ENCODE measurements around the gene NTSR1.

Gene NTSR1

GRCh38 chr20:62791301-62792181 is 82.9 kb downstream of the NTSR1 start:
- DNase-seq: peak; percentile 80 to 89

- DNase-seq: no peak
These were observed 83.7 kb downstream of the NTSR1 start for GRCh38 chr20:62792182-62792939.

- DNase-seq: no peak
These were observed 84.5 kb downstream of the NTSR1 start for GRCh38 chr20:62792940-62793756.

GRCh38 chr20:62793757-62794006 is 85.0 kb downstream of the NTSR1 start:
- no peak for DNase-seq

GRCh38 chr20:62794007-62794724 is 85.5 kb downstream of the NTSR1 start:
- DNase-seq: peak; percentile 95

- DNase-seq: peak in 1 of 2 donors; percentile 38
These were observed 86.6 kb downstream of the NTSR1 start for GRCh38 chr20:62795023-62795761.

- no peak for DNase-seq
These were observed 88.3 kb downstream of the NTSR1 start for GRCh38 chr20:62796699-62797491.

GRCh38 chr20:62797671-62798532 is 89.3 kb downstream of the NTSR1 start:
- no peak for DNase-seq

- no peak for DNase-seq
These were observed 90.4 kb downstream of the NTSR1 start for GRCh38 chr20:62799036-62799435.

- no peak for DNase-seq
These were observed 90.8 kb downstream of the NTSR1 start for GRCh38 chr20:62799459-62799858.

- no peak for DNase-seq
These were observed 91.2 kb downstream of the NTSR1 start for GRCh38 chr20:62799873-62800272.

- DNase-seq: peak in 1 of 2 donors; percentile 34
These were observed 92.0 kb downstream of the NTSR1 start for GRCh38 chr20:62800314-62801259.

- DNase-seq: no peak
These were observed 92.8 kb downstream of the NTSR1 start for GRCh38 chr20:62801284-62802010.

- DNase-seq: no peak
These were observed 93.5 kb downstream of the NTSR1 start for GRCh38 chr20:62802026-62802712.

GRCh38 chr20:62804021-62804626 is 95.5 kb downstream of the NTSR1 start:
- DNase-seq: no peak

GRCh38 chr20:62804627-62805154 is 96.1 kb downstream of the NTSR1 start, which contains the start of gene OGFR:
Gene OGFR, plus strand, starts transcription at chr20:62804835. Its CDS starts 25 bp downstream, at chr20:62804860.
- DNase-seq: peak; percentile 50
